Left kidney (tissue), 1 donor: ENCODE results near the gene VPS50. TPM values are rescaled to one million over a fixed set of nuclear protein-coding genes. Genes with fewer than 3 reads are reported as not detected.

Source experiments
- polyA plus RNA-seq: library from polyadenylated mRNA; unstranded; fragments of 120-200 nt; gene quantifications from one replicate; pipeline ENCODE4 v1.2.1, GENCODE V29; 2013; ENCODE audit not compliant: insufficient read length

VPS50 gene
- polyA plus RNA-seq, 1 donor = 36.3 TPM

Other genes starting within 250 kb of the VPS50 start
- gene SAMD9, start 114.4 kb upstream of the VPS50 start, polyA plus RNA-seq = 5.6 TPM
- 4.1 TPM for gene SAMD9L, start 84.0 kb upstream of the VPS50 start, polyA plus RNA-seq
- 5.9 TPM for gene HEPACAM2, start 5.9 kb upstream of the VPS50 start, polyA plus RNA-seq